CD14-positive monocyte (primary cell): ENCODE measurements around the gene FAM174B. TPM values are rescaled to one million over a fixed set of nuclear protein-coding genes. Genes with fewer than 3 reads are reported as not detected.

Experiments
- DNase-seq, 3 donors: peaks; one replicate each; pipeline ENCODE4 v3.0.0-alpha.2; 2011 to 2022
- H2AFZ ChIP-seq: 2 replicates; pipeline ENCODE4 v1.6.0; 2012; ENCODE audit warnings: mild to moderate bottlenecking, low read depth, low read length, inconsistent platforms; ENCODE audit not compliant: insufficient read depth, poor library complexity, severe bottlenecking
- H3K27ac ChIP-seq, 2 donors: 1 replicate in 1 of 2; 2 replicates in 1 of 2; pipeline ENCODE4 v1.5.1; 2012 to 2013; ENCODE audit warnings: low read length in 2 of 2, control low read depth in 1 of 2, inconsistent platforms in 1 of 2, low read depth in 1 of 2, mild to moderate bottlenecking in 1 of 2
- H3K27me3 ChIP-seq, 2 donors: one replicate each; pipeline versions ENCODE4 v1.6.0 to v1.6.1; 2011 to 2013; ENCODE audit warnings: low read length in 2 of 2; ENCODE audit not compliant: control insufficient read depth in 2 of 2, insufficient read depth in 2 of 2
- H3K36me3 ChIP-seq, 2 donors: replicated peaks in 1 of 2; 1 replicate in 1 of 2; 2 replicates in 1 of 2; pipeline versions ENCODE4 v1.5.1 to v1.6.1; 2012 to 2013; ENCODE audit warnings: low read length in 2 of 2, control low read depth in 1 of 2, inconsistent platforms in 1 of 2, mild to moderate bottlenecking in 1 of 2; ENCODE audit not compliant: insufficient read depth in 2 of 2, control insufficient read depth in 1 of 2
- H3K4me1 ChIP-seq, 2 donors: 1 replicate in 1 of 2; 2 replicates in 1 of 2; pipeline versions ENCODE4 v1.5.1 to v1.6.1; 2012 to 2013; ENCODE audit warnings: low read length in 2 of 2, control low read depth in 1 of 2, inconsistent platforms in 1 of 2, mild to moderate bottlenecking in 1 of 2, moderate library complexity in 1 of 2; ENCODE audit not compliant: insufficient read depth in 2 of 2, control insufficient read depth in 1 of 2
- H3K4me2 ChIP-seq: replicated peaks from 2 replicates; pipeline ENCODE3; 2012; ENCODE audit warnings: low read length, moderate library complexity, mild to moderate bottlenecking; ENCODE audit not compliant: poor library complexity, severe bottlenecking; ENCODE audit errors: extremely low read depth
- H3K4me3 ChIP-seq, 3 experiments: fragments of 200-600 bp in 1 of 3; sonication (generic) in 1 of 3; replicated peaks in 1 of 3; 1 replicate in 2 of 3; 2 replicates in 1 of 3; pipeline ENCODE4 v1.5.1; 2011 to 2013; ENCODE audit warnings: low read length in 3 of 3, mild to moderate bottlenecking in 3 of 3, control low read depth in 2 of 3, low read depth in 2 of 3, inconsistent platforms in 1 of 3, moderate library complexity in 1 of 3
- H3K79me2 ChIP-seq: 2 replicates; pipeline ENCODE4 v1.6.0; 2012; ENCODE audit warnings: mild to moderate bottlenecking, control low read depth, inconsistent platforms, low read length, moderate library complexity; ENCODE audit not compliant: insufficient read depth
- H3K9ac ChIP-seq: 2 replicates; pipeline ENCODE4 v1.6.0; 2017; ENCODE audit warnings: low read length, mild to moderate bottlenecking; ENCODE audit not compliant: insufficient read depth, poor library complexity, severe bottlenecking
- H3K9me3 ChIP-seq, 2 donors: replicated peaks in 1 of 2; 1 replicate in 1 of 2; 2 replicates in 1 of 2; pipeline versions ENCODE4 v1.5.1 to v1.6.1; 2012 to 2013; ENCODE audit warnings: low read length in 2 of 2, control low read depth in 1 of 2; ENCODE audit not compliant: control insufficient read depth in 1 of 2, insufficient read depth in 1 of 2
- H4K20me1 ChIP-seq: 2 replicates; pipeline ENCODE4 v1.6.0; 2012; ENCODE audit warnings: mild to moderate bottlenecking, low read length, control low read depth, moderate library complexity; ENCODE audit not compliant: insufficient read depth
- H3K27ac Mint-ChIP-seq, 7 donors: one replicate each; pipeline ENCODE4 v1.8.0; 2020; ENCODE audit warnings: mild to moderate bottlenecking in 7 of 7, mixed read lengths in 7 of 7, moderate library complexity in 6 of 7, inconsistent platforms in 2 of 7
- H3K27me3 Mint-ChIP-seq, 3 donors: one replicate each; pipeline ENCODE4 v1.8.0; 2021 to 2022; ENCODE audit warnings: low read depth in 3 of 3, mild to moderate bottlenecking in 3 of 3, mixed read lengths in 3 of 3, moderate library complexity in 3 of 3, inconsistent platforms in 1 of 3
- H3K36me3 Mint-ChIP-seq, 2 donors: one replicate each; pipeline ENCODE4 v1.8.0; 2020; ENCODE audit warnings: mixed read lengths in 2 of 2, inconsistent platforms in 1 of 2, mild to moderate bottlenecking in 1 of 2
- H3K4me1 Mint-ChIP-seq: one replicate; pipeline ENCODE4 v1.8.0; 2020; ENCODE audit warnings: mild to moderate bottlenecking, mixed read lengths
- H3K4me3 Mint-ChIP-seq, 2 donors: one replicate each; pipeline ENCODE4 v1.8.0; 2020; ENCODE audit warnings: mild to moderate bottlenecking in 2 of 2, mixed read lengths in 2 of 2, moderate library complexity in 1 of 2
- H3K9me3 Mint-ChIP-seq, 7 donors: one replicate each; pipeline ENCODE4 v1.8.0; 2020 to 2022; ENCODE audit warnings: mixed read lengths in 7 of 7, mild to moderate bottlenecking in 6 of 7, moderate library complexity in 6 of 7, inconsistent platforms in 2 of 7
- WGBS: methylation state at CpG from one replicate; pipeline ENCODE4 v1.1.5; 2013; ENCODE audit warnings: missing lambda C conversion rate; ENCODE audit not compliant: insufficient coverage; 5-methylcytosine and 5-hydroxymethylcytosine counted together
- intact Hi-C, 2 donors: fragments of 100-400 bp; cut with micrococcal nuclease; formaldehyde crosslinking; loops; one replicate each; pipeline versions ENCODE4 v1.15.0 to v1.15.1; 2023
- polyA plus RNA-seq, 3 donors: library from polyadenylated mRNA; depleted of rRNA in 1 of 3; unstranded in 2 of 3; stranded (reverse) in 1 of 3; fragments of 300-500 nt in 2 of 3; fragments of >200 nt in 1 of 3; fragmentation: Illumina TruSeq in 2 of 3; gene quantifications; 1 replicate in 2 of 3; 2 replicates in 1 of 3; pipeline ENCODE4 v1.2.3, GENCODE V29; 2012 to 2021
- TF ChIP-seq, protein P1 (sequence below): fragments of 200-600 bp; IDR thresholded peaks from one replicate; pipeline ENCODE4 v1.8.0; 2022; ENCODE audit warnings: antibody characterized with exemption, mild to moderate bottlenecking

FAM174B gene
- polyA plus RNA-seq, 3 donors = 2.2 to 4.7 (median 3.2) TPM

- intact Hi-C loops = no loop called here
- Histone ChIP-seq H3K4me3 (no peak overlapping the region), H3K9me3 (no peaks in the 10 kb centered on the region), H3K79me2 (no peaks in the 10 kb centered on the region), H3K9ac (no peak overlapping the region), H2AFZ (no peak overlapping the region), H4K20me1 (no peaks in the 10 kb centered on the region), H3K4me1 (no peaks in the 10 kb centered on the region), H3K27ac (no peak overlapping the region), H3K4me2 (no peak overlapping the region), H3K27me3 (no peaks in the 10 kb centered on the region), H3K36me3 (no peaks in the 10 kb centered on the region)
- Mint-ChIP-seq H3K9me3 (peaks cover 0 to 2% (median 0%) of the 10 kb centered on the region in 7 donors), H3K27me3 (peaks cover 4 to 6% (median 5%) of the 10 kb centered on the region in 3 donors), H3K27ac (peak overlapping the region in 2 of 7 donors; percentile 11 to 26), H3K36me3 (no peaks in the 10 kb centered on the region), H3K4me1 (peaks cover 10% of the 10 kb centered on the region), H3K4me3 (no peak overlapping the region)
- 100% methylated on average over 7 of the region's 9 CpGs for WGBS
- DNase-seq = no peak
- TF ChIP-seq, protein P1, sequence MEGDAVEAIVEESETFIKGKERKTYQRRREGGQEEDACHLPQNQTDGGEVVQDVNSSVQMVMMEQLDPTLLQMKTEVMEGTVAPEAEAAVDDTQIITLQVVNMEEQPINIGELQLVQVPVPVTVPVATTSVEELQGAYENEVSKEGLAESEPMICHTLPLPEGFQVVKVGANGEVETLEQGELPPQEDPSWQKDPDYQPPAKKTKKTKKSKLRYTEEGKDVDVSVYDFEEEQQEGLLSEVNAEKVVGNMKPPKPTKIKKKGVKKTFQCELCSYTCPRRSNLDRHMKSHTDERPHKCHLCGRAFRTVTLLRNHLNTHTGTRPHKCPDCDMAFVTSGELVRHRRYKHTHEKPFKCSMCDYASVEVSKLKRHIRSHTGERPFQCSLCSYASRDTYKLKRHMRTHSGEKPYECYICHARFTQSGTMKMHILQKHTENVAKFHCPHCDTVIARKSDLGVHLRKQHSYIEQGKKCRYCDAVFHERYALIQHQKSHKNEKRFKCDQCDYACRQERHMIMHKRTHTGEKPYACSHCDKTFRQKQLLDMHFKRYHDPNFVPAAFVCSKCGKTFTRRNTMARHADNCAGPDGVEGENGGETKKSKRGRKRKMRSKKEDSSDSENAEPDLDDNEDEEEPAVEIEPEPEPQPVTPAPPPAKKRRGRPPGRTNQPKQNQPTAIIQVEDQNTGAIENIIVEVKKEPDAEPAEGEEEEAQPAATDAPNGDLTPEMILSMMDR = no peak
Measured at GRCh38 chr15:92576597-92577200, 78.9 kb downstream of the FAM174B start.

GRCh38 chr15:92574566-92574965 lies 81.0 kb downstream of the FAM174B start:
- no CpG with 5 or more reads among the region's 1 CpG for WGBS
- peaks cover 0 to 3% (median 0%) of the 10 kb centered on the region in 7 donors for H3K9me3 Mint-ChIP-seq
- H4K20me1 ChIP-seq = no peaks in the 10 kb centered on the region
- H3K79me2 ChIP-seq = no peaks in the 10 kb centered on the region
- H3K27ac ChIP-seq = no peak overlapping the region
- no peak overlapping the region for H2AFZ ChIP-seq
- no peak overlapping the region for H3K4me2 ChIP-seq
- H3K4me3 Mint-ChIP-seq = no peak overlapping the region
- intact Hi-C loops = no loop called here
- no peak overlapping the region for H3K4me3 ChIP-seq
- H3K4me1 Mint-ChIP-seq = peaks cover 10% of the 10 kb centered on the region
- no peak for DNase-seq
- TF ChIP-seq, protein P1 = no peak
- H3K36me3 ChIP-seq = no peaks in the 10 kb centered on the region
- H3K36me3 Mint-ChIP-seq = no peaks in the 10 kb centered on the region
- H3K27me3 ChIP-seq = no peaks in the 10 kb centered on the region
- no peak overlapping the region for H3K9ac ChIP-seq
- no peaks in the 10 kb centered on the region for H3K9me3 ChIP-seq
- H3K27me3 Mint-ChIP-seq = peaks cover 4 to 7% (median 6%) of the 10 kb centered on the region in 3 donors
- H3K27ac Mint-ChIP-seq = peak overlapping the region in 1 of 7 donors; percentile 8
- no peaks in the 10 kb centered on the region for H3K4me1 ChIP-seq
